Pulmonary artery endothelial cell (primary cell): ENCODE data around the gene CACNB4. TPM values are rescaled to one million over a fixed set of nuclear protein-coding genes. Genes with fewer than 3 reads are reported as not detected.

ENCODE experiments used
- DNase-seq: peaks from one replicate; pipeline ENCODE4 v3.0.0-alpha.2; 2011; ENCODE audit warnings: low read depth, low spot score
- total RNA-seq: library from RNA; depleted of rRNA; stranded (reverse); fragments of >200 nt; gene quantifications from 2 replicates; pipeline ENCODE4 v1.2.3, GENCODE V29; 2014

The CACNB4 gene
- total RNA-seq, 1 donor from 2014 or later = 0.13 TPM

GRCh38 chr2:152089238-152089637 is 9.6 kb downstream of the CACNB4 start:
- no peak for DNase-seq

- no peak for DNase-seq
Measured at GRCh38 chr2:152088006-152088405, 10.8 kb downstream of the CACNB4 start.

GRCh38 chr2:152086231-152086630 is 12.6 kb downstream of the CACNB4 start:
- no peak for DNase-seq

GRCh38 chr2:152084076-152084475 is 14.8 kb downstream of the CACNB4 start:
- no peak for DNase-seq

DNA sequence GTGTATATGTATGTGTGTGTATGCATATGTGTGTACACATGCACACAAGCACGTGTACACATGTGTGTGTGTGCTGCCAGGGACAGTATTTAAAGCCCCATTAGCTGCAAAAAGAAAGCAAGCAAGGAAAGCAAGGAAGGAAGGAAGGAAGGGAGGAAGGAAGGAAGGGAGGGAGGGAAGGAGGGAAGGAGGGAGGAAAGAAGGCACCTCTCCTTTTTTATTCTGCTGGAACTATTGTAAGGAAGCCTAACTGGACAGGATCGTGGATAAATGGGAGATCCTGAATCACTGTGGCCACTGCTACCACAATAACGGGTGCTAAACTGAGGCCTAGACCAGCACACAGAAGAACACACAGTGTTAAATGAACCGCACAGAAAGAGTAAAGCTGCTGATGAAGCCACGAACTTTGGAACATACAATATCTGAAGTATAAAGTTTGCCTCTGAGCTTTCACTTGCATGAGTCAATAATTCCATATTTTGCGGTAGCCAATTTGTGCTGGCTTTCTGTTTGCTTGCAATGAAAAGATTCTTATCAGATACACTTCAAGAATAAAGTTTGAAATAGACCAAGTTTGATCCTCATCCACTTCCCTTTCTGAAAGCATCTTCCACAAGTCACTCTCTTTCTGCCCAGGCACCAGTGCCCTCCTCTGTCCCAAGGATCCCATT is 15.5 kb downstream of the CACNB4 start:
- no peak for DNase-seq

- no peak for DNase-seq
Measured at GRCh38 chr2:152078662-152079061, 20.2 kb downstream of the CACNB4 start.

GRCh38 chr2:152078023-152078422 is 20.8 kb downstream of the CACNB4 start:
- no peak for DNase-seq

GRCh38 chr2:152075461-152076050 is 23.3 kb downstream of the CACNB4 start:
- no peak for DNase-seq

- DNase-seq = no peak
Measured at GRCh38 chr2:152072011-152072410, 26.8 kb downstream of the CACNB4 start.

- DNase-seq = no peak
Measured at GRCh38 chr2:152071518-152071917, 27.3 kb downstream of the CACNB4 start.

DNA sequence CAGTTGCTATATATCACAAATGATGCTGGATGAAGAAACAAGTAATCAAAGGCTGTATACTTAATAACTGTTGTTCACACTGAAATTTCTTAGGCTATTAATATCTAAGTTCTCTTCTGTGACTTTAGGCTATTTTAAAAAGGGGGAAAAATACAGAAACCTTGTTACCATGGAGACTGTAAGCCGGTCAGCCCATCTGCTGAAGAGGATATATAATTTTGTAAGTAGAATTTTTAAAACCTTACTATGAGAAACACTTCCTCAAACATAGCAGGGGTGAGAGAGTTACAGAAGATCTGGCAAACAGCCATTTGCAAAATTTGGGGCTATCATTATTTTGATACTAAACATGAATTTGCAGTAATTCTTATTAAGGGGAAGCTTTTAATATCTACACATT is 27.8 kb downstream of the CACNB4 start:
- no peak for DNase-seq

GRCh38 chr2:152068226-152068625 is 30.6 kb downstream of the CACNB4 start:
- DNase-seq = no peak

DNA sequence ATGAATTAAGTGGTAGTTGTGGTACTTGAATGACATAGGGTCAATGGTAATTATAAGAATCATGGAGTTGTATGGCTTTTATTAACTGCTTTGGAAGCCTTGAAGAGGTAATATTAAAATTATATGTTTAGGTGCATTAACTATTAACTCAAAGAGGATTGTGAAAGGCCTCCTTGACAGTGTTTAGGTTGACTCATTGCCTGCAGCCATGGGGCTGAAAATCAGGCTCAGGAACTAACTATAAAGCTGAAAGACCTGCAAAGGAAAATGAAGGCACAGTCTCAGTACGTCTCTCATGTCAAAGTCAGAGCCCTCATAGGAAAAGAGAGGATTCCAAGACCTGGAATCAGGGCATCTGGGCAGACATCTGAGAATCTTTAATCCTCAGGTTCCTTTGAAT is 31.0 kb downstream of the CACNB4 start:
- DNase-seq = no peak

DNA sequence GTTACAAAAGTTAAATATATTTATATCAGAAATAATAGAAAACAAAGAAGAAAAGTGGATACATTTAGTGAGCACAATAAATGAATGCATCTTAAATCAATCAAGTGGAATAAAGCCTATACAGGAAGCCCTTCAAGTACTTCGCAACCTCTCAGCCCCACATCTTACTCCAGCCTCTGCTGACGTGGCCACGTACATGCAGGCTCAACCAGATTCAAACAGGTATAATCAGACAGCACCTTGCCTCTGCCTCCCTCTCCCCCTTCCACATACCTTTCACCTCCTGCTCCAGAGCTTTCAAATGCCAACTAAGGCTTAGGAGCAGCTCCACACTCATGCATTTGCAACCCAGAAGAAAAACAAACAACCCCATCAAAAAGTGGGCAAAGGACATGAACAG is 32.9 kb downstream of the CACNB4 start:
- no peak for DNase-seq

DNA sequence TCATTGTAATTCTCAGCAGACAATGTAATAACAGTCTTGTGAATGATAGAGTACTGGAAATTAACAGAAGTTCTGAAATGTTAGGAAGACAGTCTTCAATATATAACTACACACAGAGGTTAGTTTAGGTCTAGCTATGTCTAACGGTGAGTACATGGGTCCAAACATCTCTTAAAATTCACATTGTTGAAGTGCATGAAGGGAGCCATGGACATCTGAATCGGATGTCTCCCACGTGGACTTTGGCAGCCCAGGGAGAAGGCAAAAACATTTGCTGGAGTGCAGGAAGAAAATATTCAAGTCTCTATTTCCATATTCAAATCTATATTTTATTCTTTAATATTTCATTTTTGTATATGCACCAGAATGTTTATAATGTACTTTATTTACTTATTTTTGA is 34.8 kb downstream of the CACNB4 start:
- DNase-seq = no peak

GRCh38 chr2:152063325-152063924 is 35.4 kb downstream of the CACNB4 start:
- DNase-seq = no peak

DNA sequence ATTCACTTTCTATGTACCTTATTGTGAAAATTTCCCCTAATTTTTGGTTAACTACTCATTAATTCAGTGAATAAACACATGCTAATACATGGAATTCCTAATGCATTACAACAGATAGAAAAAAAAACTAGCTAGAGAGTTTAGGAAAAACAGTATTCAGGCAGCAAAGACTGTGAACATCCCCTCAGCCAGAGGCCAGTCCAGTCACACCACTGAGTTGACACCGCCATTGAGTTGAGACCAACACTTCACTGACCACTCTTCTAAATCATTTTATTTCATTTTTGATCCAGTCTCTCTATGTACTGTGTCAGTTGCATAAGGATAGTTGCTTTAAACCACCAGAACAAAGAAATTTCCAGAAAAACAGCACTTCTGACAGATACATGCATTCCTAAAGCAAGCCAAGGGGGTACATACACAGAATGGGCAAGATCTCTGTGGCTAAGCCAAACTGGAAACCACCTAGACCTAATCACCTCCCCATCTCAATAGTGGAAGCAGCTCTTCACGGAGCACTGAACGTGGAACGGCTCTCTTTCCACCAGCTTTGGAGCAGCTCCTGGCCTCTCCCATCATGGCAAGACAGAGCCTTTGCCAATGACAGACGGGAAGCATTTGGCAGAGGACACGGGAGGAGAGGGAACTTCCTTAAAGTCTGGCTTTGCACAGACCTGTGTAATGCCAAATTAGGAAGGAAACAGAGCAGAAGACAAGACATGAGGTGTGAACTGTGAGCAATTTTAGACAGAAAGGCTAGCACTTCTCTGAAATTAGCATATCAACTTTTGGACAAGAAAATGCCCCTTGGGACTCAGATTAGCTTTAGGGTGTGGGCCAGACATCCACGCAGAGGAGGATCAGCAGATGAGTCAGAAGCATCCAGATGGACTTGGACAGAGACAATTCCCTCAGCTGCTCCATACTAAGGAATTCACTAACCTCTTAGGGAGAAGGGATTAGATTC is 36.4 kb downstream of the CACNB4 start:
- no peak for DNase-seq

- no peak for DNase-seq
Measured at GRCh38 chr2:152061383-152061782, 37.5 kb downstream of the CACNB4 start.

- no peak for DNase-seq
Measured at GRCh38 chr2:152058655-152059054, 40.2 kb downstream of the CACNB4 start.

DNA sequence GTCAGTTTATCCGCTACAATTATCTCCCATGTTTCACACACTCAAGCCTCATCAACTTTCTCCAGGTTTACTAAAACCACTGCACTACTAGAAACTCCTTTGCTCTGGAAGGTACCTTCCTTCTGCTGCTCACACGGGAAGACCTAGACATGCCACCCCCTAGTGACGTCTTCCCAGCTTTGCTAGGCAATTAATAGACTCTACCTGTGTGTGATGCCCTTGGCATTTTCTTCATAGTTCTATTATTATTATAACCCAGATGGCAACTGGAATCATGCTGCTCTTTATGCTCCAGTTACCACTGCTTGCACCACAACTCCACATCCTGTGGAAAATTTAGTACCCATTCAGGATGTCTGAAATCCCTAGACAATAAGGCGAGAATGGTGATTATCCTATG is 42.4 kb downstream of the CACNB4 start:
- no peak for DNase-seq

GRCh38 chr2:152055366-152056108 is 43.3 kb downstream of the CACNB4 start:
- no peak for DNase-seq
